Small intestine (tissue), 7 donors: ENCODE results near the gene ACTN2. TPM values are rescaled to one million over a fixed set of nuclear protein-coding genes. Genes with fewer than 3 reads are reported as not detected.

Source experiments
- DNase-seq, 2 donors: peaks; one replicate each; pipeline versions ENCODE4 v3.0.0 to v3.0.0-alpha.2; 2013
- FAIRE-seq: peaks from 2 replicates; lab custom pipeline; 2012; peaks lifted over from hg19 to GRCh38; lab: Jason Lieb, UNC
- H3K27ac ChIP-seq, 3 donors: one replicate each; pipeline ENCODE4 v1.5.1; 2013; ENCODE audit warnings: low read length in 2 of 3, mild to moderate bottlenecking in 2 of 3, control low read depth in 1 of 3, inconsistent platforms in 1 of 3, low read depth in 1 of 3, moderate library complexity in 1 of 3
- H3K27me3 ChIP-seq, 3 donors: one replicate each; pipeline ENCODE4 v1.6.1; 2013; ENCODE audit warnings: low read length in 3 of 3, inconsistent platforms in 1 of 3; ENCODE audit not compliant: control insufficient read depth in 3 of 3, insufficient read depth in 3 of 3
- H3K36me3 ChIP-seq, 3 donors: one replicate each; pipeline ENCODE4 v1.6.1; 2013; ENCODE audit warnings: low read length in 3 of 3, inconsistent platforms in 1 of 3, low read depth in 1 of 3, mild to moderate bottlenecking in 1 of 3, moderate library complexity in 1 of 3; ENCODE audit not compliant: control insufficient read depth in 3 of 3, insufficient read depth in 2 of 3
- H3K4me1 ChIP-seq, 3 donors: one replicate each; pipeline ENCODE4 v1.6.1; 2013; ENCODE audit warnings: low read length in 2 of 3, inconsistent platforms in 1 of 3, low read depth in 1 of 3, mild to moderate bottlenecking in 1 of 3, moderate library complexity in 1 of 3; ENCODE audit not compliant: control insufficient read depth in 3 of 3, insufficient read depth in 2 of 3
- H3K4me3 ChIP-seq, 3 donors: one replicate each; pipeline ENCODE4 v1.5.1; 2013; ENCODE audit warnings: low read length in 3 of 3, control low read depth in 1 of 3, inconsistent platforms in 1 of 3, low read depth in 1 of 3, mild to moderate bottlenecking in 1 of 3, moderate library complexity in 1 of 3
- H3K9me3 ChIP-seq, 2 donors: one replicate each; pipeline ENCODE4 v1.6.1; 2013; ENCODE audit warnings: low read depth in 1 of 2, low read length in 1 of 2; ENCODE audit not compliant: control insufficient read depth in 2 of 2, insufficient read depth in 1 of 2
- WGBS, 3 donors: extraction: QIAGEN DNeasy Blood & Tissue Kit; methylation state at CpG; one replicate each; pipeline ENCODE4 v1.1.7; 2013; 5-methylcytosine and 5-hydroxymethylcytosine counted together
- polyA plus RNA-seq, 4 donors: library from polyadenylated mRNA; stranded (reverse) in 3 of 4; unstranded in 1 of 4; fragments of 200-250 nt in 3 of 4; fragments of 120-200 nt in 1 of 4; gene quantifications; one replicate each; pipeline versions ENCODE4 v1.2.1 to v1.2.3, GENCODE V29; 2013
- donor health status: healthy with polysubstance abuse.
- donor health status: control.
- donor health status: control.
- donor health status: Bipolar disorder and iron deficiency.
- donor health status: healthy.

Gene ACTN2
- polyA plus RNA-seq, 4 donors: 0.19 to 12.2 (median 2.9) TPM

- H3K36me3 ChIP-seq: no peaks in the 10 kb centered on the region
- no peak for FAIRE-seq
- WGBS, 3 donors: 54 to 88% (median 61%) methylated on average over 3 of the region's 3 CpGs
These were observed 64.6 kb downstream of the ACTN2 start for GRCh38 chr1:236750928-236751327.

GRCh38 chr1:236751385-236751784 lies 65.1 kb downstream of the ACTN2 start:
- H3K9me3 ChIP-seq: no peaks in the 10 kb centered on the region
- H3K4me1 ChIP-seq: no peaks in the 10 kb centered on the region
- no peak for DNase-seq
- H3K27ac ChIP-seq: no peak overlapping the region
- WGBS, 3 donors: 84 to 89% (median 86%) methylated on average over 16 of the region's 16 CpGs
- peaks cover 0 to 1% (median 0%) of the 10 kb centered on the region in 3 donors for H3K27me3 ChIP-seq
- no peak overlapping the region for H3K4me3 ChIP-seq
- FAIRE-seq: no peak
- no peaks in the 10 kb centered on the region for H3K36me3 ChIP-seq

More at GRCh38 chr1:236750928-236751327, 64.6 kb downstream of the ACTN2 start:
- H3K27me3 ChIP-seq: peaks cover 0 to 1% (median 0%) of the 10 kb centered on the region in 3 donors
- H3K4me1 ChIP-seq: no peaks in the 10 kb centered on the region
- no peaks in the 10 kb centered on the region for H3K9me3 ChIP-seq
- H3K27ac ChIP-seq: no peak overlapping the region
- H3K4me3 ChIP-seq: no peak overlapping the region
- DNase-seq: no peak

- no peaks in the 10 kb centered on the region for H3K36me3 ChIP-seq
- H3K4me3 ChIP-seq: no peak overlapping the region
- H3K27me3 ChIP-seq: peaks cover 0 to 1% (median 0%) of the 10 kb centered on the region in 3 donors
- no peaks in the 10 kb centered on the region for H3K4me1 ChIP-seq
- no peak for DNase-seq
- H3K27ac ChIP-seq: no peak overlapping the region
- WGBS, 3 donors: 70 to 73% (median 71%) methylated on average over 4 of the region's 4 CpGs
- H3K9me3 ChIP-seq: no peaks in the 10 kb centered on the region
- no peak for FAIRE-seq
These were observed 65.6 kb downstream of the ACTN2 start for GRCh38 chr1:236751935-236752334.

- H3K4me3 ChIP-seq: no peak overlapping the region
- H3K9me3 ChIP-seq: no peaks in the 10 kb centered on the region
- H3K27ac ChIP-seq: no peak overlapping the region
- no peaks in the 10 kb centered on the region for H3K4me1 ChIP-seq
- FAIRE-seq (no peak), DNase-seq (peak; percentile 25 to 31)
- H3K36me3 ChIP-seq: no peaks in the 10 kb centered on the region
- WGBS, 3 donors: 37 to 54% (median 51%) methylated on average over 5 of the region's 5 CpGs
- H3K27me3 ChIP-seq: no peaks in the 10 kb centered on the region
These were observed 67.2 kb downstream of the ACTN2 start for GRCh38 chr1:236753516-236753915.

- Histone ChIP-seq H3K4me3 (no peak overlapping the region), H3K9me3 (no peaks in the 10 kb centered on the region), H3K27me3 (no peaks in the 10 kb centered on the region), H3K36me3 (no peaks in the 10 kb centered on the region), H3K27ac (no peak overlapping the region), H3K4me1 (no peaks in the 10 kb centered on the region)
- FAIRE-seq (no peak), DNase-seq (no peak)
- 84 to 87% (median 86%) methylated on average over 14 of the region's 14 CpGs for WGBS, 3 donors
These were observed 67.7 kb downstream of the ACTN2 start for GRCh38 chr1:236753964-236754363.

DNA sequence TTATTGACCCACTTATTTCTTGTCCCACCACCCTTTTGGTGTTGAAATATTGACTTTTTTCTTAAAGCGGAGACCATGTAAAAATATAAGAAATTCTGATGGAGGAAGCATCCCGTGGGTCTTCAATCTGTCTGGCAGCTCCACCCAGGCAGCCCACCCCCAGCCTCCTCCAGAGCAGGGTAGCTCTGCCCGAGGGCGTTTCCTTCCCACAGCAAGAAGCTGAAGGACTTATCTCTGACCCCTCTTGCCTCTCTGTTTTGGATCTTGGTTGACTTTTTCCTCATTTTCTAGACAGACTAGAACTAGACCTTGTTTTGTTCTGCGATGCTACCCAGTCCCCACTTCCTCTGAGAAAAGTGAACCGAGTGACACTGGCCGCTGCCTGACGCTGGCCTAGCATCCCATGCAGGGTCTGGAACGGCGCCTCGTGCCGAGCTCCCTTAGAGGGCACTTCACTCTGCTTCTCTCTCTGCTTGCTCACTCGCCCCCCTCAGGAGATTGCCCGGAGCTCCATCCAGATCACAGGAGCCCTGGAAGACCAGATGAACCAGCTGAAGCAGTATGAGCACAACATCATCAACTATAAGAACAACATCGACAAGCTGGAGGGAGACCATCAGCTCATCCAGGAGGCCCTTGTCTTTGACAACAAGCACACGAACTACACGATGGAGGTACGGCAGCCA lies 68.4 kb downstream of the ACTN2 start:
- no peaks in the 10 kb centered on the region for H3K27me3 ChIP-seq
- H3K4me3 ChIP-seq: no peak overlapping the region
- no peak for DNase-seq
- no peaks in the 10 kb centered on the region for H3K4me1 ChIP-seq
- FAIRE-seq: no peak
- WGBS, 3 donors: 88 to 90% (median 90%) methylated on average over 18 of the region's 18 CpGs
- H3K36me3 ChIP-seq: no peaks in the 10 kb centered on the region
- H3K27ac ChIP-seq: no peak overlapping the region
- no peaks in the 10 kb centered on the region for H3K9me3 ChIP-seq

- no peak for DNase-seq
- FAIRE-seq: no peak
- H3K27ac ChIP-seq: no peak overlapping the region
- H3K4me1 ChIP-seq: no peaks in the 10 kb centered on the region
- no peaks in the 10 kb centered on the region for H3K36me3 ChIP-seq
- no peak overlapping the region for H3K4me3 ChIP-seq
- H3K9me3 ChIP-seq: no peaks in the 10 kb centered on the region
- no peaks in the 10 kb centered on the region for H3K27me3 ChIP-seq
- WGBS, 3 donors: 70 to 82% (median 79%) methylated on average over 2 of the region's 2 CpGs
These were observed 71.3 kb downstream of the ACTN2 start for GRCh38 chr1:236757640-236758039.

- whole genome bisulfite sequencing, 3 donors: 15 to 37% (median 19%) methylated on average over 3 of the region's 3 CpGs
- Histone ChIP-seq H3K27me3 (no peaks in the 10 kb centered on the region), H3K27ac (no peak overlapping the region), H3K9me3 (no peaks in the 10 kb centered on the region), H3K4me3 (no peak overlapping the region), H3K36me3 (no peaks in the 10 kb centered on the region), H3K4me1 (no peaks in the 10 kb centered on the region)
- DNase-seq (peak; percentile 52), FAIRE-seq (no peak)
These were observed 73.1 kb downstream of the ACTN2 start for GRCh38 chr1:236759252-236759859.
